HG03097 (cell line): ENCODE results near the gene SINHCAF.

Source experiments
- ATAC-seq: cut with Tn5 transposase; IDR thresholded peaks from one replicate; pipeline ENCODE4 v1.9.1; 2021; ENCODE audit not compliant: unreplicated experiment, low FRiP score

Gene SINHCAF

GRCh38 chr12:31234955-31235867 lies 90.7 kb downstream of the SINHCAF start:
- ATAC-seq: no peak

GRCh38 chr12:31234053-31234840 lies 91.7 kb downstream of the SINHCAF start:
- ATAC-seq: no peak

GRCh38 chr12:31233061-31233730 lies 92.8 kb downstream of the SINHCAF start:
- ATAC-seq: no peak

- ATAC-seq: no peak
Observed at GRCh38 chr12:31232361-31232965, 93.5 kb downstream of the SINHCAF start.

- no peak for ATAC-seq
Observed at GRCh38 chr12:31231611-31232360, 94.2 kb downstream of the SINHCAF start.
